Keratinocyte (primary cell): ENCODE results near the gene THNSL1.

ENCODE experiments used
- EZH2 ChIP-seq: IDR thresholded peaks from one replicate; pipeline ENCODE4 v1.6.1; 2012; ENCODE audit warnings: inconsistent platforms, mild to moderate bottlenecking, low read length, moderate library complexity
- TF ChIP-seq, protein P1 (sequence below), 3 experiments: IDR thresholded peaks in 1 of 3; conservative IDR thresholded peaks in 1 of 3; optimal IDR thresholded peaks in 1 of 3; 2 replicates in 2 of 3; 3 replicates in 1 of 3; pipeline versions ENCODE3 to v1.5.1; 2011; ENCODE audit warnings: low read length in 3 of 3, mild to moderate bottlenecking in 3 of 3, moderate library complexity in 2 of 3, control low read depth in 1 of 3, inconsistent platforms in 1 of 3; ENCODE audit not compliant: insufficient read depth in 2 of 3; ENCODE audit errors: extremely low read depth in 1 of 3

GRCh38 chr10:25023278-25023677, 6.9 kb downstream of the THNSL1 start:
- TF ChIP-seq, protein P1, sequence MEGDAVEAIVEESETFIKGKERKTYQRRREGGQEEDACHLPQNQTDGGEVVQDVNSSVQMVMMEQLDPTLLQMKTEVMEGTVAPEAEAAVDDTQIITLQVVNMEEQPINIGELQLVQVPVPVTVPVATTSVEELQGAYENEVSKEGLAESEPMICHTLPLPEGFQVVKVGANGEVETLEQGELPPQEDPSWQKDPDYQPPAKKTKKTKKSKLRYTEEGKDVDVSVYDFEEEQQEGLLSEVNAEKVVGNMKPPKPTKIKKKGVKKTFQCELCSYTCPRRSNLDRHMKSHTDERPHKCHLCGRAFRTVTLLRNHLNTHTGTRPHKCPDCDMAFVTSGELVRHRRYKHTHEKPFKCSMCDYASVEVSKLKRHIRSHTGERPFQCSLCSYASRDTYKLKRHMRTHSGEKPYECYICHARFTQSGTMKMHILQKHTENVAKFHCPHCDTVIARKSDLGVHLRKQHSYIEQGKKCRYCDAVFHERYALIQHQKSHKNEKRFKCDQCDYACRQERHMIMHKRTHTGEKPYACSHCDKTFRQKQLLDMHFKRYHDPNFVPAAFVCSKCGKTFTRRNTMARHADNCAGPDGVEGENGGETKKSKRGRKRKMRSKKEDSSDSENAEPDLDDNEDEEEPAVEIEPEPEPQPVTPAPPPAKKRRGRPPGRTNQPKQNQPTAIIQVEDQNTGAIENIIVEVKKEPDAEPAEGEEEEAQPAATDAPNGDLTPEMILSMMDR (optimal IDR thresholded peaks at IDR 0.05 in 1 of 3, IDR thresholded peaks at IDR 0.05 in 1 of 3, conservative IDR thresholded peaks at IDR 0.05 in 1 of 3; ENCODE audit: extremely low read depth in 1 of 3, insufficient read depth in 2 of 3, low read length in 3 of 3): no peak
- TF ChIP-seq EZH2: no peak
